ENCODE results near the gene RSL1D1.
"Not testable (repeated sequence)": the region's sequence is repeated elsewhere in the genome, so short reads cannot be mapped to it uniquely, and the experiment has no call there.

The RSL1D1 gene

DNA sequence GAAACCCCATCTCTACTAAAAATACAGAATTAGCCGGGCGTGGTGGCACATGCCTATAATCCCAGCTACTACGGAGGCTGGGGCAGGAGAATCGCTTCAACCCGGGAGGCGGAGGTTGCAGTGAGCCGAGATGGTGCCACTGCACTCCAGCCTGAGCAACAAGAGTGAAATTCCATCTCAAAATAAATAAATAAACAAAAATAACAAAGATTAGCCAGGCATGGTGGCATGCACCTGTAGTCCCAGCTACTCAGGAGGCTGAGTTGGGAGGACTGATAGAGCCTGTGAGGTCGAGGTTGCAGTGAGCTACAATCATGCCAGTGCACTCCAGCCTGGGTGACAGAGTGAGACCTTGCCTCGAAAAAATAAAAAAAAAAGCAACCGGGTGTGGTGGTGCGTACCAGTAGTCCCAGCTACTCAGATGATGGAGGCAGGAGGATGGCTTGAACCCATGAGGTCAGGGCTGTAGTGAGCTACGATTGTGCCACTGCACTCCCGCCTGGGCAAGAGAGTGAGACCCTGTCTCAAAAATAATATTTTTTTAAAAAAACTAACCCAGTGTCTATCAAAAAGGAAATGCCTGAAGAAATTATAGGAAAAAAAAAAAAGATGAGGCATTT lies 66.3 kb downstream of the RSL1D1 start:
- H3K27me3 ChIP-seq (ENCODE audit: control insufficient read depth in 3 of 3, insufficient read depth in 3 of 3, low read depth in 1 of 3, low read length in 3 of 3); H3K9me3 ChIP-seq (replicated peaks in 1 of 2; ENCODE audit: control insufficient read depth in 2 of 2, insufficient read depth in 1 of 2, low read depth in 1 of 2, low read length in 2 of 2); H3K14ac ChIP-seq (ENCODE audit: low read length); H3K18ac ChIP-seq (ENCODE audit: low read length); H3K79me1 ChIP-seq (ENCODE audit: low read depth, low read length); H3K23ac ChIP-seq (ENCODE audit: low read depth, low read length, poor library complexity); DNase-seq (ENCODE audit: low spot score); H3K27ac ChIP-seq (replicated peaks; ENCODE audit: low read length); H3K4me2 ChIP-seq (ENCODE audit: insufficient read depth, low read length, poor library complexity, severe bottlenecking); H2BK120ac ChIP-seq (ENCODE audit: low read depth, low read length); H2BK5ac ChIP-seq (ENCODE audit: low read length); H2AFZ ChIP-seq (ENCODE audit: low read length); H3K4me3 ChIP-seq (ENCODE audit: low read length in 2 of 2); H3K4ac ChIP-seq (ENCODE audit: low read length); H3K9ac ChIP-seq (ENCODE audit: low read depth, low read length, poor library complexity); H2AK5ac ChIP-seq (ENCODE audit: low read depth, low read length); H2BK12ac ChIP-seq (ENCODE audit: low read length); H4K91ac ChIP-seq (ENCODE audit: low read depth, low read length, poor library complexity); H2BK15ac ChIP-seq (ENCODE audit: low read length); H4K8ac ChIP-seq (ENCODE audit: low read depth, low read length): not testable (repeated sequence)
- no CpG with 5 or more reads among the region's 13 CpGs for WGBS, 2 donors (ENCODE audit: extremely low coverage in 2 of 2, insufficient read length in 2 of 2, insufficient replicate concordance in 1 of 2)
- H3K4me1 ChIP-seq (ENCODE audit: control insufficient read depth in 2 of 2, insufficient read depth in 1 of 2, low read depth in 1 of 2, low read length in 2 of 2) = peaks cover 6 to 10% of the 10 kb centered on the region in 2 donors
- peaks cover 0 to 27% of the 10 kb centered on the region in 2 donors for H3K36me3 ChIP-seq (replicated peaks in 1 of 2; ENCODE audit: control insufficient read depth in 2 of 2, insufficient read depth in 2 of 2, low read length in 2 of 2)

DNA sequence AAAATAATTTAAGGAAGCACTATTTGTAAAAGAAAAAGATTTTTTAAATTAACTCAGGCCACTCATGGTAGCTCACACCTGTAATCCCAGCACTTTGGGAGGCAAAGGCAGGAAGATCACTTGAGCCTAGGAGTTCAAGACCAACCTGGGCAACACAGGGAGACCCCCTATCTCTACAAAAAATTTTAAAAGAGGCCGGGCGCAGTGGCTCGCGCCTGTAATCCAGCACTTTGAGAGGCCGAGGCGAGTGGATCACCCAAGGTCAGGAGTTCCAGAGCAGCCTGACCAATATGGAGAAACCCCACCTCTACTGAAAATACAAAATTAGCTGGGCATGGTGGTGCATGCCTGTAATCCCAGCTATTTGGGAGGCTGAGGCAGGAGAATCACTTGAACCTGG lies 67.0 kb downstream of the RSL1D1 start:
- not testable (repeated sequence) for H3K9me3 ChIP-seq (replicated peaks in 1 of 2; ENCODE audit: control insufficient read depth in 2 of 2, insufficient read depth in 1 of 2, low read depth in 1 of 2, low read length in 2 of 2); H2AK5ac ChIP-seq (ENCODE audit: low read depth, low read length); H2BK120ac ChIP-seq (ENCODE audit: low read depth, low read length); H3K4me2 ChIP-seq (ENCODE audit: insufficient read depth, low read length, poor library complexity, severe bottlenecking); H3K4ac ChIP-seq (ENCODE audit: low read length); H3K18ac ChIP-seq (ENCODE audit: low read length); H3K4me3 ChIP-seq (ENCODE audit: low read length in 2 of 2); H3K9ac ChIP-seq (ENCODE audit: low read depth, low read length, poor library complexity); H2BK5ac ChIP-seq (ENCODE audit: low read length); H3K23ac ChIP-seq (ENCODE audit: low read depth, low read length, poor library complexity); DNase-seq (ENCODE audit: low spot score); H3K79me1 ChIP-seq (ENCODE audit: low read depth, low read length); H3K27me3 ChIP-seq (ENCODE audit: control insufficient read depth in 3 of 3, insufficient read depth in 3 of 3, low read depth in 1 of 3, low read length in 3 of 3); H3K27ac ChIP-seq (replicated peaks; ENCODE audit: low read length); H4K8ac ChIP-seq (ENCODE audit: low read depth, low read length); H3K14ac ChIP-seq (ENCODE audit: low read length); H4K91ac ChIP-seq (ENCODE audit: low read depth, low read length, poor library complexity); H2AFZ ChIP-seq (ENCODE audit: low read length); H2BK15ac ChIP-seq (ENCODE audit: low read length); H2BK12ac ChIP-seq (ENCODE audit: low read length)
- Histone ChIP-seq H3K4me1 (ENCODE audit: control insufficient read depth in 2 of 2, insufficient read depth in 1 of 2, low read depth in 1 of 2, low read length in 2 of 2) (peaks cover 6 to 10% of the 10 kb centered on the region in 2 donors), H3K36me3 (replicated peaks in 1 of 2; ENCODE audit: control insufficient read depth in 2 of 2, insufficient read depth in 2 of 2, low read length in 2 of 2) (peaks cover 0 to 27% of the 10 kb centered on the region in 2 donors)
- WGBS, 2 donors (ENCODE audit: extremely low coverage in 2 of 2, insufficient read length in 2 of 2, insufficient replicate concordance in 1 of 2) = no CpG with 5 or more reads among the region's 6 CpGs

DNA sequence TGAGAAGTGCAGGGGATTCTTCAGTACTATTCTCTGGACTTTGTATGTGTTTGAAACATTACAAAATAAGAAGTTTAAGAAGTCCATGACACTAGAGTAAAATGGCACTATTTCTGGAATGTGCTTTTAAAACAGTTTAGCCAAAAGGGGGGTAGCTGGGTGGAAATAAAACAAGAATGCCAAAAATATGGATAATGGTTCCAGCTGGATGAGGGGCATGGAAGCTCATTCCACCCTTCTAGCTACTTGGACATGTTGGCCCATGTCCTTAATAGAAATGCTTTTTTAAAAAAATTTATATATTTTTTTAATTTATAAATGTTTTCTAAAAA lies 67.3 kb downstream of the RSL1D1 start:
- Histone ChIP-seq H3K27ac (replicated peaks; ENCODE audit: low read length) (no peak overlapping the region), H2BK120ac (ENCODE audit: low read depth, low read length) (no peak overlapping the region), H3K9ac (ENCODE audit: low read depth, low read length, poor library complexity) (no peak overlapping the region)

More for the DNA sequence above, 67.3 kb downstream of the RSL1D1 start:
- no peak overlapping the region for H2AFZ ChIP-seq (ENCODE audit: low read length)
- H3K9me3 ChIP-seq (replicated peaks in 1 of 2; ENCODE audit: control insufficient read depth in 2 of 2, insufficient read depth in 1 of 2, low read depth in 1 of 2, low read length in 2 of 2) = no peaks in the 10 kb centered on the region
- no peak overlapping the region for H3K23ac ChIP-seq (ENCODE audit: low read depth, low read length, poor library complexity)
- H3K27me3 ChIP-seq (ENCODE audit: control insufficient read depth in 3 of 3, insufficient read depth in 3 of 3, low read depth in 1 of 3, low read length in 3 of 3) = no peaks in the 10 kb centered on the region
- H3K4me3 ChIP-seq (ENCODE audit: low read length in 2 of 2) = no peak overlapping the region
- no peak overlapping the region for H3K4me2 ChIP-seq (ENCODE audit: insufficient read depth, low read length, poor library complexity, severe bottlenecking)
- peaks cover 6 to 10% of the 10 kb centered on the region in 2 donors for H3K4me1 ChIP-seq (ENCODE audit: control insufficient read depth in 2 of 2, insufficient read depth in 1 of 2, low read depth in 1 of 2, low read length in 2 of 2)
- H4K8ac ChIP-seq (ENCODE audit: low read depth, low read length) = no peak overlapping the region
- no peak overlapping the region for H3K14ac ChIP-seq (ENCODE audit: low read length)
- H3K36me3 ChIP-seq (replicated peaks in 1 of 2; ENCODE audit: control insufficient read depth in 2 of 2, insufficient read depth in 2 of 2, low read length in 2 of 2) = peaks cover 0 to 30% of the 10 kb centered on the region in 2 donors
- no peak overlapping the region for H2BK15ac ChIP-seq (ENCODE audit: low read length)
- no peak for DNase-seq (ENCODE audit: low spot score)
- H2AK5ac ChIP-seq (ENCODE audit: low read depth, low read length) = no peak overlapping the region
- no peak overlapping the region for H3K18ac ChIP-seq (ENCODE audit: low read length)
- H2BK12ac ChIP-seq (ENCODE audit: low read length) = no peak overlapping the region
- H4K91ac ChIP-seq (ENCODE audit: low read depth, low read length, poor library complexity) = no peak overlapping the region
- no peak overlapping the region for H3K4ac ChIP-seq (ENCODE audit: low read length)
- H3K79me1 ChIP-seq (ENCODE audit: low read depth, low read length) = peaks cover 7% of the 10 kb centered on the region
- no peak overlapping the region for H2BK5ac ChIP-seq (ENCODE audit: low read length)

Measured in neuronal stem cell (in vitro differentiated cells).